Activated CD8-positive, alpha-beta memory T cell treated with anti-CD3 and anti-CD28 coated beads, Interleukin-2, amount 50 U/mL, for 1 hour (primary cell): ENCODE measurements around the gene SHOC2.
A peak's percentile ranks its signal among the peaks of the same experiment; 100 is the strongest.

Experiments
- DNase-seq: peaks from one replicate; pipeline ENCODE4 v3.0.0-alpha.2; 2020; ENCODE audit errors: extremely low read depth

Gene SHOC2

DNA sequence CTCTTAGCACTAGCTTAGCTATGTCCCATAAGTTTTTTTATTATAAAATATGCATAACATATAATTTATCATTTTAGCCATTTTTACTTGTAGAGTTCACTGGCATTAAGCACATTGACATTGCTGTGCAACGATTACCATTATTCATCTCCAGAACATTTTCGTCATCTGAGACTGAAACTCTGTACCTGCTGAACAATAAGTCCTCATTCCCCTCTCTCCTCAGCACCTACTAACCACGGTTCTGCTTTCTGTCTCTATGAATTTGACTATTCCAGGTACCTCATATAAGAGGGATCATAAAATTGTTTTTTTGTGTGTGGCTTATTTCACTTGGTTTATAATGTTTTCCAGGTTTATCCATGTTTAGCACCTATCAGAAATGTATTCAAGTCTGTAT lies 64.1 kb downstream of the SHOC2 start:
- DNase-seq, result no peak

DNA sequence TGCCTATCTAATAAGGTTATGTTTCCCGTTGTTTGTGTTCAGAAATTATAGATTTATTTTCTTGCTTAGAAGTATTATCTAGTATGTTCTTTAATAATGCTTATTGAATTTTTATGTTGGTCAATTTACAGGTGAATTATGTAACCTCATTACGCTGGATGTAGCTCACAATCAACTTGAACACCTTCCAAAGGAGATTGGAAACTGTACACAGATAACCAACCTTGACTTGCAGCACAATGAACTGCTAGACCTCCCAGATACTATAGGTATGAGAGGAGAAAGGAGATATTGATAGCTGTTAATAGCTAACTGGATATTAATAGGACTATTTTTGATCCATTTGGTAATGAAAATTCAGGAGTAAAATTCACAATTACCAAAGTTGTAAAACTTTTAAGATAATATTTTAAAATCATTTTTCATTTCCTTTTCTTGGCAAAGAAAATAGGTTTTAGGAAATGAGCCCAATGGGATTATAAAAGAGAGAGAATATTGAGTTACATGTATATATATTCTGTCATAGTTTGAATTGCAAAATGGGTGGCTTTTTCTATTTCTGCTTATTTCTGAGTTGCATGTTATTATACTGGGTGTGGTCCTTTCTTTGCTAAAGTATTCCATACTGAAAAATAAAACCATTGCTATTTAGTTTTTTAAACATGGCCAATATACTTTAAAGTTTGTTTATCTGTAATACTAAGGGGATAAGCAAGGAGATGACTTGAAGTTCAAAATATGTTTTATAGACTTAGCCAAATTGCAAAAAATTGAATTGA lies 66.3 kb downstream of the SHOC2 start:
- DNase-seq, result no peak

DNA sequence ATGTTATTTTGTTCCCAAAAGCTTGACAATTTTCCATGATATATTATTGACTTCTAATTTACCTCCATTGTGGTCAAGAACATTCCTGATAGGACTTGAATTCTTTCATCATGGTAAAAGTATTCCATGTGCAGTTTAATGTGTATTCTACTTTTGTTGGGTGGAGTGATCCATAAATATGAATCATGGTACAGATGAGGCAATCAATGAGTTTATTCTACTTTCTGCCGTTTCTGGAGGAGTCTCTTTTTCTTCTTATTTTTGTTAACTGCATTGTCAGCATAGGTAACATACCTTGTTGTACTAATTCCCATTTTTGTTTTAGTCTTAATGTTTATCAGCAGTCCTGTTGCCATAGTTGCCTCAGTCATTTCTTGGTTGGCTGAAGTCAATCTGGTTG lies 69.6 kb downstream of the SHOC2 start:
- DNase-seq, result no peak

DNA sequence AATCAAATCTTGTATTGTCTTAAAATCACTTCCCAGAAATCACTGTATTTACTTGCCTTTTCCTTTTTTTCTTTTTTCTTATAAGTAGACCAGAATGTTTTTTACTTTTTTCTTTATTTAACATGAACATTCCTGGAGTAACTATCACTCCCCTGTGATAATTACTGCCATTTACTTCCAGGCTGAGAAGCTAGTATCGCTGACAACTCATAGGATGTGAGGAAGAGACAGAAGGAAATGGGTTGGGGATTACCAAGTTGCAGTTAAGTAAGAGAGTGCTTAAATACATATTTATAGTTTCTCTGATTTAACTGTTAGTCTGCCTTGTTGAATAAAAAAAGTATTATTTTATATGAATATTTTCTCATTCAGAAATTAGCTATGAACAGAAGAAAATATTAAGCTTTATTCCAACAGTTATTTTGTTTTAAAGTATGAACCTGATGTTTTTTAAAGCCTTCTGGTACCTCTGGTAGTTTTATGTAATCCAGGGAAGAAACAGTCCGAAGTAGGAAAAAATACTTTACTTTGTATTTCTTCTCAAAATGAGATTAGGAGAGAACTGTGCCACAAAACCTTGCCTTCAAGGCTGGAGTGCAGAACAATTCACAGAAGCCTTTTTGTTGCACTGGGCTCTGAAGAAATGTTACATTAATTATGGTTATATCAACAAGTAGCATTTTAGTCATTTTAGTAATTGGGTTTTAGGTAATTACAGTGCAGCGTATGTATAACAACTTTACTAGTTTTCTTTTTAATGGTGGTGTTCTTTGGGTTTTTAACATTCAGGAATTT lies 72.8 kb downstream of the SHOC2 start:
- DNase-seq, result no peak

DNA sequence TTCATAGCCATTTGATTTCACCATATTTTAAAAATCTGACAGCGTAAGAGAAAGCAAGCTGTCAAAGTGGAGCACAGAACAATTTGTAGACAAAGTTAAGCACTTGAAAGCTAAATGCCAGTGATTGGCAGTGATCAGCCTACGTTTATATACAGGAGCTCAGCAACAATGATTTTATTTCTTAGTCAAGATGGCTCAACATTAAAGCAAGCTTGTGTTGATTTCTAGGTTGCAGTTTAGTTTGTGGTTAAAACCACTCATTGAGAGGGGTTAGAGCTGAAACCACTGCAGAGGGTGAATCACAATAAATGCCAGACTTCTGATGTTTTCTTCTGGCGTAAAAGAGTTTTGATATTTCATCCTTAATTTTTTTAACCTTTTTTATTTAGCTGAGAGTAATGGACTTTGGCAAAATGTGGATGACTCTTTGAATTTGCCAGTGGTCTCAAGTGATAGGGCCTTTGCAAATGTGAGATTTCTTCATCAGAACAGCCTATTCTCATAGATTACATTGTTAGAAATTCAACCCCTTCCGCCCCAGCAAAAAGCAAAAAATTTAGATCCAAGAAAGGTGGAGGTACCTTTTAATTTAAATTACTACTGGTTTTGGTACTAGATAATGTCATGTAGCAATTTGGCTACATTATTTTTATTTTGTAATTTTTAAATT lies 73.8 kb downstream of the SHOC2 start:
- peak; percentile 1 for DNase-seq

DNA sequence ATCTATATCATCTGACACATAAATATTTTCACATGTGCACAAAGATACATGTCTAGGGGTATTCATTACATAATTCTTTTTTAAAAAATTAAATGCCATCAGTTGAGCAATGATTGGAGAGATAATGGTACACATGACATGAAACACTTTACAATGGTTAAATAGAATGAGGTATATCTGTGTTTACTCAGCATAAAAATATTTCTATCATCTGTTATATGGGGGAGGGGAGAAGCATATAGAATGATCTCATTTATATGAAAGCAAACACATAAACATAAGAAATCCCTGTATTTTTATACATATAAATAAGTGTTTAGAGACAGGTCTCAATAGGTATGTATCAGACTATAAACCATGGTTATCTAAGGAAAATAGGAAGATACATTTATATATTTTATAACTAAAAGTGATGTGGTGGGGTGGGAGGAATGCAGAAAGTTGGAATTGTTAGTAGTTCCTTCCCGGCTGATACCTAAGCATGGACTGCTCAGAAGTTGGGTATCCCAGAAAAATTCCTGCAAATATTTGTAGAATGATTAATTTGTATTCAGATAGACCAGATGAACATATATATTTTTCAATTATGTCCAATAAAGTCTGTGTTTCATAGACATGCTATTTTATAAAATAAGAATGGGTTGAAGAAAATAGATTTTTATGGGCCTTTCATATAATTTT lies 75.1 kb downstream of the SHOC2 start:
- DNase-seq, result no peak

DNA sequence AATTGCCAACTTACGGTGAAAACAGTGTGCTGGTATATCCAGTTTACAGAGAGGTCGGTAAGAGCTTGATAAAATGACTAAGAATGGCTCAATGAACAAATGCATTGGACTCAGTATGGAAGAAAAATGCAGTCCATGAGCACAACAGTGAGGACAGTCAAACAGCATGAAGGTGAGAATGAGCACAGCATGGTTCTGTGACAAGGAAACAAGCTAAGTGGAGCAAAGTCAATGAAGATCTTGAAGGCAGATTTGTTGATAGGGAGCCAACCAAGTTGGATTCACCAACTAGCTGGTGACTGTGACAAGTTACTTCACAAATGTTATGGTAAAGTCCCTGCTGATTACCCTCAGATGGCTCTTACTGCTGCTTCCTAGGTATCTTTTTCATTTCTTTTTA lies 75.9 kb downstream of the SHOC2 start:
- DNase-seq, result no peak

DNA sequence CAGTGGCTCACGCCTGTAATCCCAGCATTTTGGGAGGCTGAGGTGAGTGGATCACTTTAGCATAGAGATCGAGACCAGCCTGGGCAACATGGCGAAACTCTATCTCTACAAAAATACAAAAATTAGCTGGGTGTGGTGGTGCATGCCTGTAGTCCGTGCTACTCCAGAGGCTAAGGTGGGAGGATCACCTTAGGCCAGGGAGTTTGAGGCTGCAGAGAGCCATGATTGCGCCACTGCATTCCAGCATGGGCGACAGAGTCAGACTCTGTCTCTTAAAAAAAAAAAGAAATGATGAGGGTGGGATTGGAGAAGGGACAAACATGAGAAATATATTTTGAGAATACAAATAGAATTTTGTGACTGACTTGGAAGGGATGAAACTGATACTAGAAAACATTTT lies 76.9 kb downstream of the SHOC2 start:
- no peak for DNase-seq

DNA sequence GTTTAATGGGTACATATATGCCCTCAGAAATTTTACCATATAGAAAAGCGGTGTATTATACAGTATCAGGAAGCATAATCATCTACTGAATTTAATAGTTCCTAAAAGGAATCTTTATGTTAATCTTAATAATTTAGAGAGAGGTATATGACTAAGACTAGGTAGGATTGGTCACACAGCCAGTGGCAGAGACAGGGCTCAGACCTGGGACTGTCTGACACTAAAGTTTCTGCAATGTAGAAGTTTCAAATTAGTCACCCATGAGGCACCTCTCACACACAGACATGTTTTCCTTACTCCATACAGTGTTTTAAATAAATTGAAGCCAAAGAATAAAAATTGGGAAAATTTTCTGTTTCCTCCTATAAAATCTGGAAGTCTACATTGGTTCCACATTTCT lies 84.6 kb downstream of the SHOC2 start:
- no peak for DNase-seq

DNA sequence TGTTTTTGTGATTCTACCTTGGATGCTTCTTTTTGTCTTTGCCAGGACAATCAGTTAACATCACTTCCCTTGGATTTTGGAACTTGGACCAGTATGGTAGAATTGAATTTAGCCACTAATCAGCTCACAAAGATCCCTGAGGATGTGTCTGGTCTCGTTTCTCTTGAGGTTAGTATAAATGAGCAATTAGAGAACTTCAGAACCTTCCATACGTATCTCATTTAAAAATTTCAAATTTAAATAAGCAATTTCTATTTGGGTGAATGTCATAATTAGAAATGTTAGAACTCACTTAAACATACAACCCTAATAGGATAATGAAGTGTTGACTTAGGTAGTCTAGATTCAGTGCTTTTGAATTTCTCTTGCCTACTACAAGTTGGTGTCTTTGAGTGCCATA lies 88.1 kb downstream of the SHOC2 start:
- DNase-seq, result no peak

DNA sequence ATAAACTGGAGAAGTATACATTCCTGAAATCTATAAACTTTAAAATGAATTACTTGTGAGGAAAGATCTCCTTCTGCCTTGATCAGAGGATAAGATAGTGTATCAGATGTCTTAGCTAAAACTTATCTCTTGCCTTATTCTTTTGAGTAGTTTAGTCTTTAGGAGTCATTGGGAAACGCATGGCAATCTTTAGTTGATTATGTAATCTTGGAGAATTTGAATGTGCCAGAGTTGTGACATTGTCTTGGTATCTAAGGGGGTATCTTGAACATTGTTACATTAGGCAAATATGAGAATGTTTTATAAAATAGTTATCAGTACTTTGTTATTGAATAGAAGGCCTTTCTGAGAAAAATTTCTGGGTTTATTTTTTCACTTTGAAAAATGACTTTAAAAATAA lies 95.8 kb downstream of the SHOC2 start:
- DNase-seq, result no peak

DNA sequence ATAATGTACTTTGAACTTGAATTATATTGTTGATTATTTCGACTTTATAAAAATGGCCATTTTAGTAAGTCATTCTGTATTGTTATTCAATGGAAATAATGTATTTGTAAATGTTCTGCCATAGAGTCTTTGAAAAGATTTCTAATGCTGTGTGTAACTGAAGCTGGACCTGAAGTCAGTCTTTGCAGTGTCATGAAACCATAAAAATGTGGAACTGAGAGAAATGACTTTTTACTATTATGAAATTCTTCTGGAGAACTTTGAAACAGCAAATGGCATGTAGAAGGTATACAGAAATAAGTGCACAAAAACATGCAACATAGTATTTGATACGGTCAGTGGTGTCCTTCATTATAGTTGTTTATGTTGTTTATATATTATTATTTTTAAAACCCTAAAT lies 97.7 kb downstream of the SHOC2 start:
- DNase-seq, result no peak

DNA sequence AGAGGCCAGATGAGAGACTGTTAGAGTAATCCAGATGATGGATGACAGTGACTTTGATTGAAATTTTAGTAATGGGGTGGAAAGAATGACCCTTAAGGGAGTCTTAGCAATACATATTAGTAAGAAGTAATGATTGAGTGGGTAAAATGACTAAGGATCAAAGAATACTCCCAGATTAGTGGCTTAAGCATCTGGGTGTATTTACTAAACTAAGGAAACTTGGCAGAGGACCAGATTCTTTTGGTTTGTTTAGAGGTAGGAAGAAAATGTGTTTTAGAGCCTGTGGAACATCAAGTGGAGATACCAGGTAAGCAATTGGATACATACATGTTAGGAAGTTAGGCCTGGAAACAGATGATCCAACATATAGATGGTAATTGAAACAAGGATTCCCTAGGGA lies 98.6 kb downstream of the SHOC2 start:
- DNase-seq, result no peak

DNA sequence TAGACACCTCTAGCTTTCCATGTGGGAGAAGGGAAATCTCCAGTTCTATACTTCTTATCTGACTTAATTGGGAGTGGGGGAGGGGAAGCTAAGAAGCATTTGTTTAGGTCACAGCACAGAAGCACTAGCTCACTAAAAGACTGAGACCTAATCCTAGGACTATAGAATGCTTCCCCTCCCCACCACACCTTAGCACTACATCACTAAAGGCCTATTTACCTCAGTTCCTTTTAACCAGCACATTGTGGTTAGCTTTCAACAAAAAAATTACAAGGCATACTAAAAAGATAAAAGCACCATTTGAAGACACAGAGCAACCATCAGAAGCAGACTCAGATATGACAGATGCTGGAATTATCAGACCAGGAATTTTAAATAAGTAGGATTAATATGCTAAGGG lies 103.7 kb downstream of the SHOC2 start:
- DNase-seq, result no peak

DNA sequence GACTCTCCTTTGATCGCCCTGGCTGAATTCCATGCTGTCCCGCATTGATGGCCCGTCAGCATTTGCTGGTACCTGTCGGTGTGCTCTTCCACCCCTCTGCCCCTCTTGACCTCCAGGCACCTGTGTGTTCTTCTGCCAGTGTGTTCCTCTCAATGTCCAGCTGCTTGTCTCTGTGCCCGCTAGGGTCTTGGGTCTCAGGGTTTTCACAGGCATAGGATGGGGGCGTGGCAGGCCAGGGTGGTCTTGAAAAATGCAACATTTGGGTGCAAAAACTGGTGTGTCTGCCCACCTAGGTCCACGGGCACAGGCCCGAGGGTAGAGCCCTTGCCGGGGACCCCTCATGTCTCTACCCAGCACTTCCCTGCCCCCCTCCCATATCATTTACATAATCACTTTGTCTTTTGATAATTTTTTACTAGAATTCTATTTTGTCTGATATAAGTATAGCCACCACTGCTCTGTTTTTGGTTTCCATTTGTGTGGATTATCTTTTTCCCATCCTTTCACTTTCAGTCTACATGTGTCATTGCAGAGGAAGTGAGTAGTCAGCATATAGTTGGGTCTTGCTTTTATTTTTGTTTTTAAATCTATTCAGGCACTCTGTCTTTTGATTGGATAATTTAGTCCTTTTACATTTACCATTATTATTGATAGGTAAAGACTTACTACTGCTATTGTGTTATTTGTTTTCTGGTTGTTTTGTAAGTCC lies 110.8 kb downstream of the SHOC2 start:
- DNase-seq, result no peak

DNA sequence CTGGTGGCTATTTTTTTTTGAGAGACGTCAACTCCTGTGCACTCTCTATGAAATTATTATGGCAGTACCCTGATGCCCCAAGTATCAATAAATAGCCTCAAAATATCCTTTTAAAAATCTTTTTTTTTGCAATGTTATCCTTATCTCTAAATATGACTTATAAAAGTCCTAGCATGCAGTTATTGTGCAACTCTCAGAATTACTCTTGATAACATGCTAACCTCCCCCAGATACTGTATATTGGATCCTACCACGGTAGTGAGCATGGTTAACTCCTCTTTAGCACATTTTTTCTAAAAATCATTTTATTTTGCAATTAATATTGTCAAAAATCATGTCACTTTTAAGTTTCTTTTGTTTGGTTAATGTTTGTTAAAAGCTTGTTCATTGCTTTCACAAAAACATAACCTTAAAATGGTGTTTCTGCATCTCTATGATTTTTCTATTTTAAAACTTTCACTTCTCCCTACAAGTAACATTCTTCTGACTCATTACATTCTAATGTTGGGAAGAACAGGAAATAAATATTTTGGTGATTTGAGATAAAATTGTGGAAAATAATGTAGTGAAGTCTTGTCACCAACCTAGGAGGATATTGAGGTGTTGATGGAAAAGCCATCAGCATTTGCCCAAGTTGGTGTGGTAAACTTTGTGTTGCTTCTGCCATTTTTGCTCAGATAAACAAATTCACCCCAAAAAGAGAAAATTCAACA lies 115.3 kb downstream of the SHOC2 start:
- DNase-seq, result no peak

DNA sequence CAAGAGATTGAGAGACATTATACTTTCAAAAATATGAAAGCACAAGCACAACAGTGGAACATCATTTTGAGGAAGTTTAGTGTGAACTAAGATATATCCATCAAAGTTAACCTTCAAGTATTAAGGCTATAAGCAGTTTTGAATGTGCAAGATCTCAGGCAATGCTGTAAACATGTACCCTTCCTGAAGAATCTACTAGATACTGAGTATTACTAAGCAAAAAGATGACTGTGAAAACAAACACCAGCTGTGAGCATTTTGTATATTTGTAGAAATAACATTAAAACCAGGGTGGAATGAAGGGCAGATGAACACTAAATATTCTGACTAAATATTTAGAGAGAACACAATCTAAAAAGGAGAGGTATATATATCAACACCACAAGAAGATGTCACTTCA lies 116.1 kb downstream of the SHOC2 start:
- DNase-seq, result no peak

DNA sequence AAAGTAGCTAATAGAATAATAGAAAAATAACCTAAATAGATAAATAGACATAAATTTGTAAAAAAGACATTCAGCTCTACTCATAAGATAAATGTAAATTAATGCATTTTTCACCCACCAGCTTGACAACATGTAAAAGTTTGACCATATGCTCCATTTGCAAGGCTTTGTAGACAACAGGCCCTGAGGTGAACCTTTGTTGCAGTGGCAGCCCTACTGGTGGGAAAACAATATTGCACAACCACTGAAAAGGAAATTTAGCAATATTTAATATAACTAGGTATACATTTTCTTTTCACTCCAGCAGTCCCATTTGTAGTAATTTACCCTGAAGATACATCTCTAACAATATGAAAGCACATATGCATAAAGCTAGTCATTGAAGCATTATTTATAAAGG lies 118.5 kb downstream of the SHOC2 start:
- DNase-seq, result no peak

DNA sequence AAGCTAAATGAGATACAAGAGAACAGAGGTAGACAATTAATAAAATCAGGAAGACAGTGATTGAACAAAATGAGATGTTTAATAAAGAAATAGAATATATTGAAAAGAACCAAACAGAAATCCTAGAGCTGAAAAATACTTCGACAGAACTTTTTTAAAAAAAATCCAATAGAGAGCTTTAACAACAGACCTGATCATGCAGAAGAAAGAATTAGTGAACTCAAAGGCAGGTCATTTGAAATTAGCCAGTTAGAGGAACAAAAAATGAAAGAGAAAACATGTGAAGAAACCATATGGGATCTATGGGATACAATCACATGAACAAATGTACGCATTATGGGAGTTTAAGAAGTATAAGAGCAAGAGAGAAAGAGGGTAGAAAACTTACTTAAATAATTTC lies 120.1 kb downstream of the SHOC2 start:
- no peak for DNase-seq

DNA sequence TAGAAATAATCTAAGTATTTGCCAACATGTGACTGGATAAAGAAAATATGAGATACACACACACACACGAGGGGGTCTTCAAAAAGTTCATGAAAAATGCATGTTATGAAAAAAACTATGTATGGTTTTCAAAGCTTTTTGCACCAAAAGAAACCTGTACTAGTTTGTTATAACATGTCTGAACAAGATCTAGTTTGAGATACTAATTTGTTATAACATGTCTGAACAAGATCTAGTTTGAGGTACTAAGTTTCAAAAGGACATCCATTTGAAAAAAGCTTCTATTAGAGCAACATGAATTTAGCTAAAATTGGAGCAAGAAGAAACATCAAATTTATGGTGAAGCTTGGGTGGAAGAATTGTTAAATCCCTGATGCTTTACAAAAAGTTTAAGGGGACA lies 137.6 kb downstream of the SHOC2 start:
- no peak for DNase-seq
